Karpas-422 (cell line): ENCODE measurements around the gene CARD16. TPM values are rescaled to one million over a fixed set of nuclear protein-coding genes. Genes with fewer than 3 reads are reported as not detected.
A peak's percentile ranks its signal among the peaks of the same experiment; 100 is the strongest.
"Not testable (repeated sequence)": the region's sequence is repeated elsewhere in the genome, so short reads cannot be mapped to it uniquely, and the experiment has no call there.

ENCODE experiments used
- DNase-seq: peaks from one replicate; pipeline ENCODE4 v3.0.0-alpha.2; 2015
- H2AFZ ChIP-seq: fragments of 200-600 bp; sonication (generic); 2 replicates; pipeline ENCODE4 v1.6.1; 2014; ENCODE audit warnings: antibody characterized with exemption, low read length, mixed read lengths
- H3K27ac ChIP-seq: fragments of 200-600 bp; sonication (generic); 2 replicates; pipeline ENCODE4 v1.5.1; 2014; ENCODE audit warnings: mild to moderate bottlenecking, low read length, moderate library complexity
- H3K27me3 ChIP-seq: fragments of 200-600 bp; sonication (generic); 2 replicates; pipeline ENCODE4 v1.6.1; 2014; ENCODE audit warnings: low read length, mixed read lengths
- H3K36me3 ChIP-seq: fragments of 200-600 bp; sonication (generic); 2 replicates; pipeline ENCODE4 v1.6.1; 2014; ENCODE audit warnings: low read length, mixed read lengths; ENCODE audit not compliant: insufficient read depth
- H3K4me1 ChIP-seq: fragments of 200-600 bp; sonication (generic); 2 replicates; pipeline ENCODE4 v1.6.1; 2014; ENCODE audit warnings: mild to moderate bottlenecking, low read length, mixed read lengths
- H3K4me2 ChIP-seq: fragments of 200-600 bp; sonication (generic); 2 replicates; pipeline ENCODE4 v1.6.1; 2014; ENCODE audit warnings: low read length, low read depth, mild to moderate bottlenecking; ENCODE audit not compliant: poor library complexity, severe bottlenecking
- H3K4me3 ChIP-seq: fragments of 200-600 bp; sonication (generic); 2 replicates; pipeline ENCODE4 v1.5.1; 2014; ENCODE audit warnings: mild to moderate bottlenecking, antibody characterized with exemption, low read length, mixed read lengths
- H3K79me2 ChIP-seq: fragments of 200-600 bp; sonication (generic); 2 replicates; pipeline ENCODE4 v1.6.1; 2014; ENCODE audit warnings: mild to moderate bottlenecking, low read length, mixed read lengths
- H3K9ac ChIP-seq: fragments of 200-600 bp; sonication (generic); 2 replicates; pipeline ENCODE4 v1.6.0; 2014; ENCODE audit warnings: low read length
- H3K9me2 ChIP-seq: fragments of 200-600 bp; sonication (generic), shearing (Covaris generic); replicated peaks from 2 replicates; pipeline ENCODE4 v1.6.0; 2014; ENCODE audit warnings: mild to moderate bottlenecking, low read length, moderate library complexity; ENCODE audit not compliant: insufficient read depth
- H3K9me3 ChIP-seq: fragments of 300-700, 200-600 bp; sonication (generic); 2 replicates; pipeline ENCODE4 v1.6.1; 2014; ENCODE audit warnings: low read length, mixed read lengths
- H4K20me1 ChIP-seq: fragments of 200-600 bp; sonication (generic); 2 replicates; pipeline ENCODE4 v1.6.1; 2014; ENCODE audit warnings: mild to moderate bottlenecking, antibody characterized with exemption, low read length, low read depth; ENCODE audit not compliant: insufficient read depth
- total RNA-seq: library from RNA; depleted of rRNA; stranded (reverse); fragments of >200 nt; shearing (Covaris generic); gene quantifications from 2 replicates; pipeline ENCODE4 v1.2.3, GENCODE V29; 2014; ENCODE audit warnings: low replicate concordance

CARD16 gene
- total RNA-seq, 1 experiment from 2014 or later = 16.4 TPM

- no peaks in the 10 kb centered on the region for H3K9me3 ChIP-seq
- no peaks in the 10 kb centered on the region for H4K20me1 ChIP-seq
- H3K4me3 ChIP-seq = peak within 1 kb of the TSS; percentile 39; the same call in 1 of the 2 replicates
- no peaks in the 10 kb centered on the region; the same call in 1 of the 2 replicates for H3K9me2 ChIP-seq
- peaks cover 2% of the 10 kb centered on the region; the same call in 1 of the 2 replicates for H3K4me1 ChIP-seq
- no peaks in the 10 kb centered on the region for H3K79me2 ChIP-seq
- H3K27me3 ChIP-seq = 0 out of 2 replicates have a peak, but pooled peaks cover 3% of the 10 kb centered on the region
- no peaks in the 10 kb centered on the region for H3K36me3 ChIP-seq
- DNase-seq = peak; percentile 49
- H3K4me2 ChIP-seq = peak within 1 kb of the TSS; percentile 20
- H3K27ac ChIP-seq = no peak within 1 kb of the TSS
- peak within 1 kb of the TSS; percentile 32; the same call in 1 of the 2 replicates for H3K9ac ChIP-seq
- H2AFZ ChIP-seq = peak within 1 kb of the TSS; percentile 63; the same call in 1 of the 2 replicates
Observed at GRCh38 chr11:105034813-105035620, 10.1 kb downstream of the CARD16 start, which contains the start of gene CASP1. TSS of gene CASP1 (minus strand) at chr11:105035144. CDS start at chr11:105035113, 31 bp downstream.

GRCh38 chr11:105034388-105034787, 10.7 kb downstream of the CARD16 start:
- H3K27me3 ChIP-seq, H3K4me3 ChIP-seq, H3K9ac ChIP-seq, DNase-seq, H4K20me1 ChIP-seq, H3K9me2 ChIP-seq, H3K4me2 ChIP-seq, H3K27ac ChIP-seq, H3K9me3 ChIP-seq, H2AFZ ChIP-seq, H3K79me2 ChIP-seq, H3K4me1 ChIP-seq, H3K36me3 ChIP-seq: not testable (repeated sequence)

GRCh38 chr11:105033781-105034180, 11.4 kb downstream of the CARD16 start:
- H3K9me3 ChIP-seq = no peaks in the 10 kb centered on the region
- H3K4me1 ChIP-seq = peaks cover 2% of the 10 kb centered on the region; the same call in 1 of the 2 replicates
- H3K36me3 ChIP-seq = no peaks in the 10 kb centered on the region
- H4K20me1 ChIP-seq = no peaks in the 10 kb centered on the region
- no peak overlapping the region for H3K4me2 ChIP-seq
- no peak overlapping the region for H3K9ac ChIP-seq
- H2AFZ ChIP-seq = no peak overlapping the region
- no peaks in the 10 kb centered on the region for H3K9me2 ChIP-seq
- H3K27me3 ChIP-seq = 0 out of 2 replicates have a peak, but pooled peaks cover 3% of the 10 kb centered on the region
- DNase-seq = no peak
- H3K27ac ChIP-seq = no peak overlapping the region
- H3K79me2 ChIP-seq = no peaks in the 10 kb centered on the region
- H3K4me3 ChIP-seq = no peak overlapping the region

- DNase-seq = no peak
- H3K27me3 ChIP-seq = 0 out of 2 replicates have a peak, but pooled peaks cover 3% of the 10 kb centered on the region
- no peaks in the 10 kb centered on the region for H3K9me3 ChIP-seq
- H3K27ac ChIP-seq = no peak overlapping the region
- H3K4me3 ChIP-seq = no peak overlapping the region
- H3K4me1 ChIP-seq = peaks cover 2% of the 10 kb centered on the region; the same call in 1 of the 2 replicates
- no peak overlapping the region for H2AFZ ChIP-seq
- no peaks in the 10 kb centered on the region for H3K79me2 ChIP-seq
- H4K20me1 ChIP-seq = no peaks in the 10 kb centered on the region
- no peaks in the 10 kb centered on the region for H3K36me3 ChIP-seq
- H3K9ac ChIP-seq = no peak overlapping the region
- no peak overlapping the region for H3K4me2 ChIP-seq
- no peaks in the 10 kb centered on the region for H3K9me2 ChIP-seq
Observed at GRCh38 chr11:105033343-105033742, 11.8 kb downstream of the CARD16 start.

- H2AFZ ChIP-seq = no peak overlapping the region
- no peaks in the 10 kb centered on the region for H4K20me1 ChIP-seq
- 0 out of 2 replicates have a peak, but pooled peaks cover 3% of the 10 kb centered on the region for H3K27me3 ChIP-seq
- H3K4me3 ChIP-seq = no peak overlapping the region
- no peaks in the 10 kb centered on the region for H3K9me2 ChIP-seq
- H3K27ac ChIP-seq = no peak overlapping the region
- H3K9ac ChIP-seq = no peak overlapping the region
- peaks cover 2% of the 10 kb centered on the region; the same call in 1 of the 2 replicates for H3K4me1 ChIP-seq
- no peak for DNase-seq
- no peaks in the 10 kb centered on the region for H3K36me3 ChIP-seq
- H3K9me3 ChIP-seq = no peaks in the 10 kb centered on the region
- H3K79me2 ChIP-seq = no peaks in the 10 kb centered on the region
- no peak overlapping the region for H3K4me2 ChIP-seq
Observed at GRCh38 chr11:105032495-105032894, 12.6 kb downstream of the CARD16 start.

GRCh38 chr11:105027678-105028077, 17.5 kb downstream of the CARD16 start:
- no peak overlapping the region for H3K4me2 ChIP-seq
- H3K9ac ChIP-seq = no peak overlapping the region
- no peaks in the 10 kb centered on the region for H4K20me1 ChIP-seq
- no peaks in the 10 kb centered on the region for H3K79me2 ChIP-seq
- no peak overlapping the region for H3K4me3 ChIP-seq
- no peak overlapping the region; the same call in 1 of the 2 replicates for H2AFZ ChIP-seq
- H3K4me1 ChIP-seq = peaks cover 9% of the 10 kb centered on the region
- H3K9me2 ChIP-seq = no peaks in the 10 kb centered on the region
- no peak for DNase-seq
- no peaks in the 10 kb centered on the region for H3K36me3 ChIP-seq
- 0 out of 2 replicates have a peak, but pooled peaks cover 3% of the 10 kb centered on the region for H3K27me3 ChIP-seq
- H3K27ac ChIP-seq = no peak overlapping the region
- no peaks in the 10 kb centered on the region for H3K9me3 ChIP-seq

GRCh38 chr11:105024394-105024793, 20.7 kb downstream of the CARD16 start:
- Histone ChIP-seq H3K9me3 (no peaks in the 10 kb centered on the region), H3K27me3 (no peaks in the 10 kb centered on the region), H4K20me1 (no peaks in the 10 kb centered on the region), H2AFZ (no peak overlapping the region), H3K4me3 (no peak overlapping the region), H3K79me2 (no peaks in the 10 kb centered on the region), H3K9me2 (no peaks in the 10 kb centered on the region), H3K9ac (no peak overlapping the region), H3K36me3 (no peaks in the 10 kb centered on the region), H3K27ac (no peak overlapping the region), H3K4me2 (no peak overlapping the region), H3K4me1 (peaks cover 12% of the 10 kb centered on the region)
- DNase-seq = no peak

- Histone ChIP-seq H3K79me2 (no peaks in the 10 kb centered on the region), H3K4me3 (no peak within 1 kb of the TSS), H3K4me2 (peak within 1 kb of the TSS; percentile 4), H3K9me3 (no peaks in the 10 kb centered on the region), H3K27me3 (no peaks in the 10 kb centered on the region), H2AFZ (no peak within 1 kb of the TSS), H3K9ac (no peak within 1 kb of the TSS), H3K9me2 (no peaks in the 10 kb centered on the region), H3K4me1 (peaks cover 12% of the 10 kb centered on the region), H3K27ac (no peak within 1 kb of the TSS), H3K36me3 (no peaks in the 10 kb centered on the region), H4K20me1 (no peaks in the 10 kb centered on the region)
- DNase-seq = no peak
Observed at GRCh38 chr11:105023003-105023402, 22.1 kb downstream of the CARD16 start, which contains the start of gene CASP5. TSS of gene CASP5 (minus strand) at chr11:105023168. CDS start at chr11:105023136, 32 bp downstream.
